Trophoblast cell (in vitro differentiated cells and primary cell): ENCODE measurements around the gene SKI.
A peak's percentile ranks its signal among the peaks of the same experiment; 100 is the strongest.

ENCODE experiments used
- DNase-seq, 2 donors: peaks; one replicate each; pipeline ENCODE4 v3.0.0-alpha.2; 2016
- H2AFZ ChIP-seq: 2 replicates; pipeline ENCODE4 v1.6.1; 2013; ENCODE audit warnings: low read length, moderate library complexity, mild to moderate bottlenecking; ENCODE audit not compliant: insufficient read depth, poor library complexity
- H2AK5ac ChIP-seq: 2 replicates; pipeline ENCODE4 v1.6.1; 2013; ENCODE audit warnings: mild to moderate bottlenecking, low read length
- H2BK120ac ChIP-seq: 2 replicates; pipeline ENCODE4 v1.6.1; 2013; ENCODE audit warnings: low read length, mild to moderate bottlenecking, moderate library complexity; ENCODE audit not compliant: insufficient read depth, poor library complexity
- H2BK12ac ChIP-seq: 2 replicates; pipeline ENCODE4 v1.6.1; 2013; ENCODE audit warnings: mild to moderate bottlenecking, low read length, moderate library complexity
- H2BK5ac ChIP-seq: 2 replicates; pipeline ENCODE4 v1.6.1; 2013; ENCODE audit warnings: low read length, low read depth, moderate library complexity, mild to moderate bottlenecking; ENCODE audit not compliant: poor library complexity
- H3K14ac ChIP-seq: 2 replicates; pipeline ENCODE4 v1.6.1; 2013; ENCODE audit warnings: mild to moderate bottlenecking, low read length
- H3K18ac ChIP-seq: 2 replicates; pipeline ENCODE4 v1.6.1; 2013; ENCODE audit warnings: mild to moderate bottlenecking, low read length
- H3K23ac ChIP-seq: 2 replicates; pipeline ENCODE4 v1.6.1; 2013; ENCODE audit warnings: low read length
- H3K27ac ChIP-seq: 2 replicates; pipeline ENCODE4 v1.5.1; 2013; ENCODE audit warnings: low read depth, mild to moderate bottlenecking, inconsistent platforms, low read length, moderate library complexity
- H3K27me3 ChIP-seq: 2 replicates; pipeline ENCODE4 v1.6.1; 2013; ENCODE audit warnings: inconsistent platforms, mild to moderate bottlenecking, low read length, moderate library complexity; ENCODE audit not compliant: insufficient read depth
- H3K36me3 ChIP-seq, 2 experiments: 1 replicate in 1 of 2; 2 replicates in 1 of 2; pipeline ENCODE4 v1.6.1; 2013; ENCODE audit warnings: low read length in 2 of 2, mild to moderate bottlenecking in 2 of 2, moderate library complexity in 1 of 2; ENCODE audit not compliant: insufficient read depth in 2 of 2, control insufficient read depth in 1 of 2
- H3K4ac ChIP-seq: 2 replicates; pipeline ENCODE4 v1.6.1; 2013; ENCODE audit warnings: low read depth, mild to moderate bottlenecking, low read length, moderate library complexity
- H3K4me1 ChIP-seq, 2 experiments: 1 replicate in 1 of 2; 2 replicates in 1 of 2; pipeline ENCODE4 v1.6.1; 2013; ENCODE audit warnings: low read length in 2 of 2, mild to moderate bottlenecking in 2 of 2, moderate library complexity in 1 of 2; ENCODE audit not compliant: insufficient read depth in 2 of 2, control insufficient read depth in 1 of 2
- H3K4me2 ChIP-seq: 2 replicates; pipeline ENCODE4 v1.6.1; 2013; ENCODE audit warnings: inconsistent platforms, mild to moderate bottlenecking, low read length, moderate library complexity
- H3K4me3 ChIP-seq: 2 replicates; pipeline ENCODE4 v1.5.1; 2013; ENCODE audit warnings: mild to moderate bottlenecking, low read depth, low read length, inconsistent platforms
- H3K79me1 ChIP-seq: one replicate; pipeline ENCODE4 v1.6.1; 2013; ENCODE audit warnings: low read length
- H3K79me2 ChIP-seq: 2 replicates; pipeline ENCODE4 v1.6.1; 2013; ENCODE audit warnings: low read length, mild to moderate bottlenecking; ENCODE audit not compliant: control insufficient read depth, insufficient read depth, poor library complexity
- H3K9ac ChIP-seq: 2 replicates; pipeline ENCODE4 v1.6.1; 2013; ENCODE audit warnings: mild to moderate bottlenecking, low read length
- H3K9me3 ChIP-seq: 2 replicates; pipeline ENCODE4 v1.6.1; 2013; ENCODE audit warnings: low read depth, mild to moderate bottlenecking, control low read depth, inconsistent platforms, low read length; ENCODE audit not compliant: insufficient read depth
- H4K12ac ChIP-seq: 2 replicates; pipeline ENCODE4 v1.6.1; 2013; ENCODE audit warnings: low read depth, mild to moderate bottlenecking, low read length, moderate library complexity
- H4K8ac ChIP-seq: 2 replicates; pipeline ENCODE4 v1.6.1; 2013; ENCODE audit warnings: low read depth, mild to moderate bottlenecking, low read length, moderate library complexity
- H4K91ac ChIP-seq: one replicate; pipeline ENCODE4 v1.6.1; 2013; ENCODE audit warnings: low read depth, mild to moderate bottlenecking, low read length, moderate library complexity
- WGBS: extraction: QIAGEN DNeasy Blood & Tissue Kit; methylation state at CpG from one replicate; pipeline ENCODE4 v1.1.7; 2013; ENCODE audit warnings: missing lambda C conversion rate; ENCODE audit not compliant: insufficient read length, insufficient coverage; ENCODE audit errors: extremely low coverage; 5-methylcytosine and 5-hydroxymethylcytosine counted together

Gene SKI

DNA sequence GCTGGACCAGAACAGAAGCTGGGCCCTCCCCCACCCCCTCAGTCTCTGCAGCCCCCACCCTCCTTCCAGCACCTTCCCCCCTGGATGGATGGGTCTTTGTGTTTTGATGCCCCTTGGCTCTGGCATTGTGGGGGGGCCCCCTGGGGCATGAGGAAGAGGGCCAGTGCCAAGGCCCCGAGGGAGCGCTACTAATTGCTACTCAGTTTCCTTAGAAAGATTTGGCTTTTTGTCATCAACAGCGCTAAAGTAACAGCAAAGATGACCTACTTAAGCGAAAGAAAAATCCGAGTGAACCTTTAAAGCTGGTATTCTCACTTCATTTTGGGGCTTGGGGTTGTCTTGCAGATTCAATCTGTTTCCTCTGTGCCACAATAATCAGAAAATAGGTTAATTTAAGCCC, 63.5 kb downstream of the SKI start:
- no peak overlapping the region for H4K91ac ChIP-seq
- no peak overlapping the region for H2AK5ac ChIP-seq
- no peak overlapping the region for H3K14ac ChIP-seq
- H3K4ac ChIP-seq: no peak overlapping the region
- peaks cover 8 to 9% of the 10 kb centered on the region in 2 experiments for H3K36me3 ChIP-seq
- H3K4me2 ChIP-seq: no peak overlapping the region
- no peak overlapping the region for H3K18ac ChIP-seq
- H3K4me1 ChIP-seq: peaks cover 4 to 12% of the 10 kb centered on the region in 2 experiments
- peaks cover 8% of the 10 kb centered on the region for H3K9me3 ChIP-seq
- H2BK120ac ChIP-seq: no peak overlapping the region
- peaks cover 18% of the 10 kb centered on the region for H3K79me2 ChIP-seq
- H4K8ac ChIP-seq: no peak overlapping the region
- no peak overlapping the region for H3K23ac ChIP-seq
- no peak overlapping the region for H3K4me3 ChIP-seq
- H4K12ac ChIP-seq: no peak overlapping the region
- no peak overlapping the region for H2BK12ac ChIP-seq
- no peak overlapping the region for H3K9ac ChIP-seq
- H3K79me1 ChIP-seq: no peaks in the 10 kb centered on the region
- H2BK5ac ChIP-seq: no peak overlapping the region
- no peaks in the 10 kb centered on the region for H3K27me3 ChIP-seq
- WGBS: no CpG with 5 or more reads among the region's 5 CpGs
- DNase-seq: no peak
- no peak overlapping the region for H2AFZ ChIP-seq
- H3K27ac ChIP-seq: no peak overlapping the region

DNA sequence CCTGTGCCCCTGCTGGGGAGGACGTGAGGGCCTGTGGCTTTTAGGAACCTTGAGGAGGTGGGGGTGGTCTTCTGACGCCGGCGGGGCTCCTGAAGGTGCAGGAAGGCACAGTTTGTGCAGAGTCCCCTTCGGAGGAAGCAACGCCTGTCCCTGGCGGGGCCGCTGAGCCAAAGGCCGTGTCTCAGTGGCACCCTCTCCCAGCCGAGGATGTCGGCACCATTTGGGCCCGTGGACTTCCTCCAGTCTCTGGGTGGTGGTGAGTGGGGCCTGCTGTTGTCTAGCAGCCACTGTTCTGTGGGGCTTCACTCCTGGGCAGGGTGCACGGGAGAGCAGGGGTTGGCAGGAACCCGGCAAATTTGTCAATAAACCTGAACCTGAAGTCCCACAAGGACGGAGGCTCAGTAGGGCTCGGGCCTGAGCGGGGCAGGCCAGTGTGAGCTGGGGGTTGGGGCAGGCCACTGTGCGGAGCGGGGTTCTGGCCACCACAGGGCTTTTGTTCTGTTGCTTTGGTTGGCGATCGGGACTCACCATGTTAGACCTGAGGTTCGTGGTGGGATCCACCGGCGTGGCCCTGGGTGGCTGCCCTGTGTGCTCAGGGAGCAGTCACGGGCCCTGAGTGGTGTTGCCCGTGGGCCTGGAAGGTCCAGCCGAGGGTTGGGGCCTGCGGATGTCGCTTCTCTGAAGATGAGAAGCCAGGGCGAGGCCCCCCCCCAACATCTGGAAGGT, 64.8 kb downstream of the SKI start:
- Histone ChIP-seq H4K91ac (no peak overlapping the region), H2AK5ac (no peak overlapping the region), H3K9me3 (peaks cover 9% of the 10 kb centered on the region), H4K12ac (no peak overlapping the region), H3K79me2 (peaks cover 23% of the 10 kb centered on the region), H2AFZ (no peak overlapping the region), H3K4ac (peak overlapping the region; percentile 66), H3K23ac (no peak overlapping the region), H3K4me1 (peaks cover 4 to 12% of the 10 kb centered on the region in 2 experiments), H3K27ac (no peak overlapping the region), H3K27me3 (no peaks in the 10 kb centered on the region), H3K14ac (no peak overlapping the region), H3K4me2 (no peak overlapping the region), H3K4me3 (no peak overlapping the region), H3K18ac (no peak overlapping the region), H3K9ac (no peak overlapping the region), H3K79me1 (no peaks in the 10 kb centered on the region), H2BK5ac (no peak overlapping the region), H4K8ac (no peak overlapping the region), H2BK12ac (no peak overlapping the region), H3K36me3 (peaks cover 16 to 20% of the 10 kb centered on the region in 2 experiments), H2BK120ac (no peak overlapping the region)
- no CpG with 5 or more reads among the region's 30 CpGs for WGBS
- DNase-seq: no peak

DNA sequence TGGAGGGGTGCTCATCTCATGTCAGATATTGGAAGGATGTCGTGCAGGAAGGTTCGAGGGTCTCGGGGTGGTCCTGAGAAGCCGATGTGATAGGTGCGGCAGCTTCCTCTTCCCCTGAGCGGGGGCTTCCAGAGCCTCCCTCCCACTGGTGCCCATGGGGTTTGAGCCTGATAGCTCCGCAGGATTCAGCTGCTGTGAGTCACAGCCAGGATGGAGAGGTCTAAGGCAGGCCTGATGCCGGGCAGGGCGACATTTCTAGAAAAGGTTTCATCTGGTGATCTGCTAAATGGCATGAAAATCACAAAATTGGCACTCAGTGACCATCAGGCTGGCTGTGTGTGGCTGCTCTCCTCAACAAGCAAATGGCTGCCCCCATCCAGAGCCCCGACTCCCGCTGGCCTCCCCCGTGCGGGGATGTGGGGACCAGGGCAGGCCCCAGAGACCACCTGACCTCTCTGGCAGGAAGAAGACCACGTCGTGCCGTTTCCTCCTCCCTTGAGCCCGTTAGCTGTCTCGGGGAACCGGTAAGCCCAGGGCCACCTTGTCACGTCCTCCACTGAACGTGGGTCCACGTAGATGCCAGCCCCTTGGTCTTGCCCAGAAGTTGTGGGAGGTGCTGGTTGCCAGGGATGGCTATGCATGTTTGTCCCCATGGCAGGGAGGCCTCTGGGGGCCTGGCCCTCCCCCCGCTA, 66.1 kb downstream of the SKI start:
- no peak for DNase-seq
- H3K4me2 ChIP-seq: no peak overlapping the region
- no peak overlapping the region for H4K12ac ChIP-seq
- H3K23ac ChIP-seq: no peak overlapping the region
- H3K4ac ChIP-seq: peak overlapping the region; percentile 54
- H4K8ac ChIP-seq: no peak overlapping the region
- no peak overlapping the region for H2BK120ac ChIP-seq
- H2AK5ac ChIP-seq: no peak overlapping the region
- peaks cover 4 to 8% of the 10 kb centered on the region in 2 experiments for H3K4me1 ChIP-seq
- no peak overlapping the region for H2BK5ac ChIP-seq
- H3K9me3 ChIP-seq: peaks cover 8% of the 10 kb centered on the region
- H3K27ac ChIP-seq: no peak overlapping the region
- no peak overlapping the region for H3K4me3 ChIP-seq
- H3K79me1 ChIP-seq: no peaks in the 10 kb centered on the region
- H2BK12ac ChIP-seq: no peak overlapping the region
- no peaks in the 10 kb centered on the region for H3K27me3 ChIP-seq
- H3K14ac ChIP-seq: no peak overlapping the region
- H3K9ac ChIP-seq: no peak overlapping the region
- no peak overlapping the region for H4K91ac ChIP-seq
- H3K18ac ChIP-seq: peak overlapping the region; percentile 49
- peaks cover 23% of the 10 kb centered on the region for H3K79me2 ChIP-seq
- peak overlapping the region; percentile 32 for H2AFZ ChIP-seq
- no CpG with 5 or more reads among the region's 23 CpGs for WGBS
- H3K36me3 ChIP-seq: peaks cover 13 to 24% of the 10 kb centered on the region in 2 experiments

DNA sequence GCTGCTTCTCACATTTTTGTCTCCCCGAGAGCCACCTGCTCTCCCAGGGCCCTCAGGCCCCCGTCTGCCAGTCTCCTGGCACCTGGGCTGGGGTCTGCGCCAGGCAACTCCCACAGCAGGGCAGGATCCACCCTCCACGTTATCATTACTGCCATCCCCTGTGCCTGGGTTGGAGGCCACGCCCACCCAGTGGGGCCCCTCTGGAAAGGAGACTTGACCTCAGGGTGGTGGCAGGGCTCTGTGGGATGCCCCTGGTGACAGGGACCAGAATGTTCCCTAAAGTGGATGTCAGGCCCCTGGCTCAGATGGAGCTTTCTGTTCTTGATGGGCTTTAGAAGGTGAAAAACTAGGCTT, 66.6 kb downstream of the SKI start:
- no peak overlapping the region for H4K91ac ChIP-seq
- no peak overlapping the region for H2BK12ac ChIP-seq
- no peak overlapping the region for H4K8ac ChIP-seq
- DNase-seq: no peak
- no peak overlapping the region for H3K14ac ChIP-seq
- no peak overlapping the region for H3K4me3 ChIP-seq
- no peak overlapping the region for H3K23ac ChIP-seq
- no CpG with 5 or more reads among the region's 5 CpGs for WGBS
- H3K27me3 ChIP-seq: no peaks in the 10 kb centered on the region
- no peak overlapping the region for H2BK5ac ChIP-seq
- peaks cover 2 to 6% of the 10 kb centered on the region in 2 experiments for H3K4me1 ChIP-seq
- H3K9me3 ChIP-seq: peaks cover 8% of the 10 kb centered on the region
- H3K27ac ChIP-seq: no peak overlapping the region
- no peak overlapping the region for H2AFZ ChIP-seq
- H3K4ac ChIP-seq: peak overlapping the region; percentile 54
- H4K12ac ChIP-seq: no peak overlapping the region
- no peak overlapping the region for H3K9ac ChIP-seq
- peaks cover 13 to 24% of the 10 kb centered on the region in 2 experiments for H3K36me3 ChIP-seq
- no peak overlapping the region for H2AK5ac ChIP-seq
- no peak overlapping the region for H3K18ac ChIP-seq
- no peak overlapping the region for H3K4me2 ChIP-seq
- H3K79me2 ChIP-seq: peaks cover 23% of the 10 kb centered on the region
- no peaks in the 10 kb centered on the region for H3K79me1 ChIP-seq
- no peak overlapping the region for H2BK120ac ChIP-seq
